IMR-90 (cell line): ENCODE data around the gene AP1S1. TPM values are rescaled to one million over a fixed set of nuclear protein-coding genes. Genes with fewer than 3 reads are reported as not detected.

Source experiments
- ATAC-seq: fragments of 200-7000 bp; cut with Tn5 transposase; 2 replicates; pipeline ENCODE4 v1.9.1; 2020; ENCODE audit warnings: low read depth, mild to moderate bottlenecking, moderate library complexity
- BruUV-seq: library from RNA; stranded (reverse); fragments of 400-500 nt; replicated peaks from 2 replicates; lab custom pipeline; 2021; lab: Mats Ljungman, UMichigan
- CTCF ChIA-PET: fragments of 300-600 bp; formaldehyde crosslinking; extraction: SDS; loops from one replicate; lab custom pipeline; 2021; ENCODE audit warnings: antibody characterized with exemption; lab: Yijun Ruan, JAX
- POLR2A ChIA-PET: fragments of 300-600 bp; sonication (Branson Sonifier 250); formaldehyde crosslinking; loops from one replicate; lab custom pipeline; 2022; ENCODE audit warnings: antibody characterized with exemption; ENCODE audit not compliant: unreplicated experiment; lab: Charles Lee
- DNase-seq: peaks from one replicate; pipeline ENCODE4 v3.0.0; 2013
- H2AFZ ChIP-seq: replicated peaks from 2 replicates; pipeline ENCODE3; 2013; ENCODE audit warnings: low read length, mild to moderate bottlenecking; ENCODE audit not compliant: poor library complexity
- H2AK5ac ChIP-seq: 2 replicates; pipeline ENCODE4 v1.6.1; 2013; ENCODE audit warnings: low read depth, low read length, inconsistent platforms
- H2AK9ac ChIP-seq: replicated peaks from 2 replicates; pipeline ENCODE3; 2013; ENCODE audit warnings: mild to moderate bottlenecking, low read depth, low read length, moderate library complexity; ENCODE audit not compliant: poor library complexity
- H2BK120ac ChIP-seq: 2 replicates; pipeline ENCODE4 v1.6.1; 2013; ENCODE audit warnings: low read depth, low read length, inconsistent platforms
- H2BK15ac ChIP-seq: 3 replicates; pipeline ENCODE4 v1.6.1; 2013; ENCODE audit warnings: low read depth, low read length, inconsistent platforms
- H2BK20ac ChIP-seq: 2 replicates; pipeline ENCODE4 v1.6.1; 2013; ENCODE audit warnings: low read depth, mild to moderate bottlenecking, inconsistent platforms, low read length, moderate library complexity
- H2BK5ac ChIP-seq: 2 replicates; pipeline ENCODE4 v1.6.1; 2013; ENCODE audit warnings: mild to moderate bottlenecking, low read depth, low read length, inconsistent platforms; ENCODE audit not compliant: poor library complexity, severe bottlenecking
- H3K14ac ChIP-seq: replicated peaks from 2 replicates; pipeline ENCODE4 v1.6.1; 2013; ENCODE audit warnings: low read depth, low read length, inconsistent platforms
- H3K18ac ChIP-seq: 2 replicates; pipeline ENCODE4 v1.6.1; 2013; ENCODE audit warnings: low read depth, low read length, control low read depth
- H3K23ac ChIP-seq: 2 replicates; pipeline ENCODE4 v1.6.1; 2013; ENCODE audit warnings: low read depth, low read length, inconsistent platforms
- H3K27ac ChIP-seq: 2 replicates; pipeline ENCODE4 v1.5.1; 2013; ENCODE audit warnings: mild to moderate bottlenecking, control low read depth, low read length; ENCODE audit not compliant: insufficient read depth
- H3K27me3 ChIP-seq: 2 replicates; pipeline ENCODE4 v1.6.1; 2013; ENCODE audit warnings: low read length; ENCODE audit not compliant: control insufficient read depth, insufficient read depth
- H3K36me3 ChIP-seq: 2 replicates; pipeline ENCODE4 v1.6.1; 2013; ENCODE audit warnings: low read length, mixed read lengths; ENCODE audit not compliant: control insufficient read depth, insufficient read depth
- H3K4ac ChIP-seq: 2 replicates; pipeline ENCODE4 v1.6.1; 2013; ENCODE audit warnings: low read depth, low read length, inconsistent platforms
- H3K4me1 ChIP-seq: 2 replicates; pipeline ENCODE4 v1.6.1; 2013; ENCODE audit warnings: low read length, mixed read lengths; ENCODE audit not compliant: control insufficient read depth, insufficient read depth
- H3K4me2 ChIP-seq: 2 replicates; pipeline ENCODE4 v1.6.1; 2013; ENCODE audit warnings: low read depth, mild to moderate bottlenecking, control low read depth, low read length, moderate library complexity
- H3K4me3 ChIP-seq: 2 replicates; pipeline ENCODE4 v1.5.1; 2013; ENCODE audit warnings: low read depth, mild to moderate bottlenecking, control low read depth, low read length, moderate library complexity; ENCODE audit not compliant: insufficient read depth
- H3K56ac ChIP-seq: 2 replicates; pipeline ENCODE4 v1.6.1; 2013; ENCODE audit warnings: low read length, inconsistent platforms; ENCODE audit not compliant: insufficient read depth; ENCODE audit errors: extremely low read depth
- H3K79me1 ChIP-seq, 2 experiments: 2 replicates each; pipeline ENCODE4 v1.6.1; 2013; ENCODE audit warnings: low read length in 2 of 2, inconsistent platforms in 1 of 2, low read depth in 1 of 2
- H3K9ac ChIP-seq: 2 replicates; pipeline ENCODE4 v1.6.1; 2013; ENCODE audit warnings: low read depth, low read length, control low read depth
- H3K9me1 ChIP-seq: 2 replicates; pipeline ENCODE4 v1.6.1; 2013; ENCODE audit warnings: low read length, inconsistent platforms; ENCODE audit not compliant: insufficient read depth
- H3K9me3 ChIP-seq: 2 replicates; pipeline ENCODE4 v1.6.1; 2013; ENCODE audit warnings: low read length; ENCODE audit not compliant: control insufficient read depth, insufficient read depth
- H4K20me1 ChIP-seq: 2 replicates; pipeline ENCODE4 v1.6.1; 2013; ENCODE audit warnings: low read length, inconsistent platforms; ENCODE audit not compliant: insufficient read depth
- H4K5ac ChIP-seq: 2 replicates; pipeline ENCODE4 v1.6.1; 2013; ENCODE audit warnings: mild to moderate bottlenecking, low read depth, low read length, control low read depth
- H4K8ac ChIP-seq, 2 experiments: 2 replicates each; pipeline ENCODE4 v1.6.1; 2013; ENCODE audit warnings: low read depth in 2 of 2, low read length in 2 of 2, control low read depth in 1 of 2, inconsistent platforms in 1 of 2
- H4K91ac ChIP-seq: 2 replicates; pipeline ENCODE4 v1.6.1; 2013; ENCODE audit warnings: low read depth, low read length, inconsistent platforms; ENCODE audit not compliant: insufficient read depth
- BHLHE40 ChIP-seq: fragments of 150-350 bp; IDR thresholded peaks from 2 replicates; pipeline ENCODE4 v1.6.1; 2016; ENCODE audit warnings: mild to moderate bottlenecking, low read depth, low read length
- CEBPB ChIP-seq: IDR thresholded peaks from 2 replicates; pipeline ENCODE4 v1.6.1; 2012; ENCODE audit warnings: low read depth, low read length, improper control_type of control experiment
- CTCF ChIP-seq: conservative IDR thresholded peaks from 2 replicates; pipeline ENCODE4 v1.5.1; 2012; ENCODE audit warnings: mild to moderate bottlenecking, low read depth, low read length, improper control_type of control experiment
- ELK1 ChIP-seq: fragments of 150-350 bp; IDR thresholded peaks from 2 replicates; pipeline ENCODE4 v1.6.1; 2016; ENCODE audit warnings: low read depth, mild to moderate bottlenecking, low read length, moderate library complexity, borderline replicate concordance
- FOS ChIP-seq: fragments of 150-350 bp; IDR thresholded peaks from 2 replicates; pipeline ENCODE4 v1.6.1; 2016; ENCODE audit warnings: low read depth, low read length
- MAFK ChIP-seq: IDR thresholded peaks from 2 replicates; pipeline ENCODE4 v1.6.1; 2012; ENCODE audit warnings: low read depth, low read length, improper control_type of control experiment
- NFE2L2 ChIP-seq: fragments of 150-350 bp; IDR thresholded peaks from 2 replicates; pipeline ENCODE4 v1.6.1; 2016; ENCODE audit warnings: low read depth, mild to moderate bottlenecking, low read length
- POLR2A ChIP-seq: IDR thresholded peaks from 2 replicates; pipeline ENCODE4 v1.6.1; 2012; ENCODE audit warnings: mild to moderate bottlenecking, low read depth, low read length
- RAD21 ChIP-seq: IDR thresholded peaks from 2 replicates; pipeline ENCODE4 v1.6.1; 2012; ENCODE audit warnings: low read length, improper control_type of control experiment
- RCOR1 ChIP-seq: IDR thresholded peaks from 2 replicates; pipeline ENCODE4 v1.6.1; 2012; ENCODE audit warnings: mild to moderate bottlenecking, low read length, improper control_type of control experiment; ENCODE audit not compliant: insufficient replicate concordance
- RFX5 ChIP-seq: IDR thresholded peaks from 2 replicates; pipeline ENCODE4 v1.8.0; 2012; ENCODE audit warnings: low read depth, mild to moderate bottlenecking, low read length, moderate library complexity
- SMC3 ChIP-seq: fragments of 150-350 bp; IDR thresholded peaks from 2 replicates; pipeline ENCODE4 v1.6.1; 2016; ENCODE audit warnings: low read depth, mild to moderate bottlenecking, antibody characterized with exemption, low read length, moderate library complexity
- USF2 ChIP-seq: fragments of 150-350 bp; IDR thresholded peaks from 2 replicates; pipeline ENCODE4 v1.6.1; 2017; ENCODE audit warnings: mild to moderate bottlenecking, antibody characterized with exemption, low read length, low read depth
- WGBS, 2 experiments: methylation state at CpG; one replicate each; pipeline versions ENCODE4 v1.1.5 to v1.1.7; 2013; ENCODE audit warnings: missing lambda C conversion rate in 2 of 2; ENCODE audit not compliant: insufficient read length in 1 of 2; ENCODE audit errors: extremely low coverage in 2 of 2; 5-methylcytosine and 5-hydroxymethylcytosine counted together
- dilution Hi-C: fragments of 300-500 bp; cut with HindIII; formaldehyde crosslinking; loops from one replicate; pipeline ENCODE4 v1.14.3; 2018; ENCODE audit warnings: low sequenced_read_pairs; ENCODE audit not compliant: unreplicated experiment
- in situ Hi-C: fragments of 300-500 bp; cut with MboI; formaldehyde crosslinking; loops from 3 replicates; pipeline ENCODE4 v1.14.3; 2019; ENCODE audit warnings: low sequenced_read_pairs, inconsistent platforms, mixed read lengths
- intact Hi-C: fragments of 100-400 bp; cut with micrococcal nuclease; formaldehyde crosslinking; loops from 2 replicates; pipeline ENCODE4 v1.10.0; 2022
- polyA plus RNA-seq, 3 experiments: library from polyadenylated mRNA; depleted of rRNA; stranded (reverse); fragments of >200 nt; gene quantifications; 2 replicates each; pipeline ENCODE4 v1.2.3, GENCODE V29; 2012; ENCODE audit warnings: low replicate concordance in 1 of 3
- total RNA-seq: library from RNA; depleted of rRNA; stranded (reverse); fragments of >200 nt; gene quantifications from 2 replicates; pipeline ENCODE4 v1.2.3, GENCODE V29; 2012

AP1S1 gene
- total and polyA plus RNA-seq, 2 of the 4 experiments (the other 2 are of a cell fraction): 187 to 295 TPM

- in situ Hi-C loops: no loop called here
- Histone ChIP-seq H2BK120ac (no peak overlapping the region), H3K9me1 (no peaks in the 10 kb centered on the region), H4K5ac (no peak overlapping the region), H3K4ac (no peak overlapping the region; the same call in 1 of the 2 replicates), H3K36me3 (peaks cover 51% of the 10 kb centered on the region), H3K56ac (no peak overlapping the region), H2AK9ac (peak overlapping the region; percentile 70), H4K8ac (no peak overlapping the region), H2AK5ac (no peak overlapping the region), H4K91ac (no peak overlapping the region), H3K4me2 (no peak overlapping the region), H2BK5ac (no peak overlapping the region), H4K20me1 (no peaks in the 10 kb centered on the region; the same call in 1 of the 2 replicates), H3K14ac (no peak overlapping the region), H3K9me3 (no peaks in the 10 kb centered on the region), H3K79me1 (no peaks in the 10 kb centered on the region; a peak in 1 of 4 replicates), H2BK20ac (no peak overlapping the region), H2BK15ac (no peak overlapping the region), H3K9ac (no peak overlapping the region), H3K4me1 (no peaks in the 10 kb centered on the region), H3K4me3 (no peak overlapping the region), H2AFZ (peak overlapping the region; percentile 43), H3K23ac (no peak overlapping the region), H3K18ac (no peak overlapping the region), H3K27me3 (peaks cover under 1% of the 10 kb centered on the region; the same call in 1 of the 2 replicates), H3K27ac (no peak overlapping the region)
- no peak for TF ChIP-seq RAD21
- no peak for TF ChIP-seq NFE2L2
- TF ChIP-seq POLR2A: no peak
- no peak for TF ChIP-seq USF2
- TF ChIP-seq CTCF: no peak
- no peak for TF ChIP-seq FOS
- TF ChIP-seq CEBPB: no peak
- TF ChIP-seq RCOR1: no peak
- no peak for TF ChIP-seq ELK1
- no peak for TF ChIP-seq RFX5
- TF ChIP-seq SMC3: no peak
- no peak for TF ChIP-seq MAFK
- TF ChIP-seq BHLHE40: no peak
- CTCF ChIA-PET: interaction anchor here (1.1 kb wide), 1 partner anchor 16 kb away, joined by 3 read pairs; no protein-coding TSS in a partner anchor
- POLR2A ChIA-PET: no interaction called here
- dilution Hi-C loops: no loop called here
- WGBS, 2 experiments: 93% methylated on average over 3 of the region's 14 CpGs; no CpG with 5 or more reads in 1 of the 2 experiments
- BruUV-seq: no TSS peak
- ATAC-seq (no peak), DNase-seq (no peak)
- intact Hi-C loops: no loop called here
Measured at GRCh38 chr7:101208794-101209193, 54.5 kb downstream of the AP1S1 start.
